ENCODE data around the gene CLDN9. TPM values are rescaled to one million over a fixed set of nuclear protein-coding genes. Genes with fewer than 3 reads are reported as not detected.

Gene CLDN9
- total and polyA plus RNA-seq, 9 of the 15 experiments (the other 6 are each of a cell fraction or from before 2014, with no cell fraction given): 0.12 to 0.44 (median 0.22) TPM; not detected in 4

DNA sequence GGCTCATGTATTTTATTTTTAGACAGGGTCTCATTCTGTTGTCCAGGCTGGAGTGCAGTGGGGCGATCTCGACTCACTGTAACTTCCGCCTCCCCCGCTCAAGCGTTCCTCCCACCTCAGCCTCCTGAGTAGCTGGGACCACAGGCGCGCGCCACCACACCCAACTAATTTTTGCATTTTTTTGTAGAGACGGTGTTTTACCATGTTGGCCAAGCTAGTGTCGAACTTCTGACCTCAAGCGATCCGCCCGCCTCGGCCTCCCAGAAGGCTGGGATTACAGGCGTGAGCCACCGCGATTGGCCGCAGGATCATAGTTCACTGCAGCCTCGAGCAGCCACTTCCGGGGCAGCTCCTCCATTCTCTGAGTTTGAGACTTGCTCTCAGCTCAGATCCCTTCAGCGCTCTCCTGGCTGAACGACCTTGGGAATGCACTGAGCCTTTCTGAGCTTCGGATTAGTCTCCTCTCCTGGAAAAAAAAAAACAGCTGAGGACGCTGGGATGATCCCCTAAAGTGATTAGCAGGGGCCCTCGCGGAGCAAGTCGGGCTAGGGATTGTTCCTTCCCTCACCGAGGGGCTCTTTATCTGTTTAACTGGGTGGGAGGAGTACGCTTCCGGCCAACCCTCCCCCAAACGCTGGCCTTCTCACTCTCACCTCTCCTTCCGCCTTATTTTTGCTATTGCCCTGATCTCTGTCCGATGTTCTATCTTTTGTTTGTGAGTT is 31.4 kb upstream of the CLDN9 start (continued):
- TF ChIP-seq ZBTB7A (IDR thresholded peaks at IDR 0.05; ENCODE audit: borderline replicate concordance, control insufficient read depth, low read depth, low read length): peak; percentile 68
- peak; percentile 7 for TF ChIP-seq SP1 (CRISPR knock-in tag; IDR thresholded peaks at IDR 0.05)
- no peak for TF ChIP-seq KLF6 (CRISPR knock-in tag; IDR thresholded peaks at IDR 0.05; ENCODE audit: borderline replicate concordance)
- TF ChIP-seq MAFF (IDR thresholded peaks at IDR 0.05; ENCODE audit: low read length): no peak
- TF ChIP-seq MCM7 (IDR thresholded peaks at IDR 0.05): no peak
- TF ChIP-seq CBX3 (IDR thresholded peaks at IDR 0.05; ENCODE audit: borderline replicate concordance in 1 of 2, low read length in 2 of 2): peak in 1 of 2 experiments; percentile 73; a peak in 1 of 3 replicates
- no peak for TF ChIP-seq YBX1 (IDR thresholded peaks at IDR 0.05)
- TF ChIP-seq HEY1 (CRISPR knock-in tag; IDR thresholded peaks at IDR 0.05; ENCODE audit: borderline replicate concordance): no peak
- TF ChIP-seq, protein P1, sequence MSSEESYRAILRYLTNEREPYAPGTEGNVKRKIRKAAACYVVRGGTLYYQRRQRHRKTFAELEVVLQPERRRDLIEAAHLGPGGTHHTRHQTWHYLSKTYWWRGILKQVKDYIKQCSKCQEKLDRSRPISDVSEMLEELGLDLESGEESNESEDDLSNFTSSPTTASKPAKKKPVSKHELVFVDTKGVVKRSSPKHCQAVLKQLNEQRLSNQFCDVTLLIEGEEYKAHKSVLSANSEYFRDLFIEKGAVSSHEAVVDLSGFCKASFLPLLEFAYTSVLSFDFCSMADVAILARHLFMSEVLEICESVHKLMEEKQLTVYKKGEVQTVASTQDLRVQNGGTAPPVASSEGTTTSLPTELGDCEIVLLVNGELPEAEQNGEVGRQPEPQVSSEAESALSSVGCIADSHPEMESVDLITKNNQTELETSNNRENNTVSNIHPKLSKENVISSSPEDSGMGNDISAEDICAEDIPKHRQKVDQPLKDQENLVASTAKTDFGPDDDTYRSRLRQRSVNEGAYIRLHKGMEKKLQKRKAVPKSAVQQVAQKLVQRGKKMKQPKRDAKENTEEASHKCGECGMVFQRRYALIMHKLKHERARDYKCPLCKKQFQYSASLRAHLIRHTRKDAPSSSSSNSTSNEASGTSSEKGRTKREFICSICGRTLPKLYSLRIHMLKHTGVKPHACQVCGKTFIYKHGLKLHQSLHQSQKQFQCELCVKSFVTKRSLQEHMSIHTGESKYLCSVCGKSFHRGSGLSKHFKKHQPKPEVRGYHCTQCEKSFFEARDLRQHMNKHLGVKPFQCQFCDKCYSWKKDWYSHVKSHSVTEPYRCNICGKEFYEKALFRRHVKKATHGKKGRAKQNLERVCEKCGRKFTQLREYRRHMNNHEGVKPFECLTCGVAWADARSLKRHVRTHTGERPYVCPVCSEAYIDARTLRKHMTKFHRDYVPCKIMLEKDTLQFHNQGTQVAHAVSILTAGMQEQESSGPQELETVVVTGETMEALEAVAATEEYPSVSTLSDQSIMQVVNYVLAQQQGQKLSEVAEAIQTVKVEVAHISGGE (CRISPR knock-in tag; IDR thresholded peaks at IDR 0.05): peak in 1 of 3 experiments; percentile 30; a peak in 2 of 6 replicates
- no peak for TF ChIP-seq JUN (IDR thresholded peaks at IDR 0.05; ENCODE audit: borderline replicate concordance, low read depth, low read length)
- TF ChIP-seq JUN (CRISPR knock-in tag; IDR thresholded peaks at IDR 0.05; ENCODE audit: borderline replicate concordance): peak; percentile 50; the same call in 1 of the 2 replicates
- TF ChIP-seq ZFP36 (IDR thresholded peaks at IDR 0.05; ENCODE audit: low read depth, low read length, partially characterized antibody): peak; percentile 55
- TF ChIP-seq ZNF311 (CRISPR knock-in tag; IDR thresholded peaks at IDR 0.05): no peak
- TF ChIP-seq, protein P2, sequence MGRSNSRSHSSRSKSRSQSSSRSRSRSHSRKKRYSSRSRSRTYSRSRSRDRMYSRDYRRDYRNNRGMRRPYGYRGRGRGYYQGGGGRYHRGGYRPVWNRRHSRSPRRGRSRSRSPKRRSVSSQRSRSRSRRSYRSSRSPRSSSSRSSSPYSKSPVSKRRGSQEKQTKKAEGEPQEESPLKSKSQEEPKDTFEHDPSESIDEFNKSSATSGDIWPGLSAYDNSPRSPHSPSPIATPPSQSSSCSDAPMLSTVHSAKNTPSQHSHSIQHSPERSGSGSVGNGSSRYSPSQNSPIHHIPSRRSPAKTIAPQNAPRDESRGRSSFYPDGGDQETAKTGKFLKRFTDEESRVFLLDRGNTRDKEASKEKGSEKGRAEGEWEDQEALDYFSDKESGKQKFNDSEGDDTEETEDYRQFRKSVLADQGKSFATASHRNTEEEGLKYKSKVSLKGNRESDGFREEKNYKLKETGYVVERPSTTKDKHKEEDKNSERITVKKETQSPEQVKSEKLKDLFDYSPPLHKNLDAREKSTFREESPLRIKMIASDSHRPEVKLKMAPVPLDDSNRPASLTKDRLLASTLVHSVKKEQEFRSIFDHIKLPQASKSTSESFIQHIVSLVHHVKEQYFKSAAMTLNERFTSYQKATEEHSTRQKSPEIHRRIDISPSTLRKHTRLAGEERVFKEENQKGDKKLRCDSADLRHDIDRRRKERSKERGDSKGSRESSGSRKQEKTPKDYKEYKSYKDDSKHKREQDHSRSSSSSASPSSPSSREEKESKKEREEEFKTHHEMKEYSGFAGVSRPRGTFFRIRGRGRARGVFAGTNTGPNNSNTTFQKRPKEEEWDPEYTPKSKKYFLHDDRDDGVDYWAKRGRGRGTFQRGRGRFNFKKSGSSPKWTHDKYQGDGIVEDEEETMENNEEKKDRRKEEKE (IDR thresholded peaks at IDR 0.05; ENCODE audit: borderline replicate concordance in 1 of 2, control insufficient read depth in 1 of 2, low read depth in 2 of 2, low read length in 1 of 2): no peak
- TF ChIP-seq, protein P3, sequence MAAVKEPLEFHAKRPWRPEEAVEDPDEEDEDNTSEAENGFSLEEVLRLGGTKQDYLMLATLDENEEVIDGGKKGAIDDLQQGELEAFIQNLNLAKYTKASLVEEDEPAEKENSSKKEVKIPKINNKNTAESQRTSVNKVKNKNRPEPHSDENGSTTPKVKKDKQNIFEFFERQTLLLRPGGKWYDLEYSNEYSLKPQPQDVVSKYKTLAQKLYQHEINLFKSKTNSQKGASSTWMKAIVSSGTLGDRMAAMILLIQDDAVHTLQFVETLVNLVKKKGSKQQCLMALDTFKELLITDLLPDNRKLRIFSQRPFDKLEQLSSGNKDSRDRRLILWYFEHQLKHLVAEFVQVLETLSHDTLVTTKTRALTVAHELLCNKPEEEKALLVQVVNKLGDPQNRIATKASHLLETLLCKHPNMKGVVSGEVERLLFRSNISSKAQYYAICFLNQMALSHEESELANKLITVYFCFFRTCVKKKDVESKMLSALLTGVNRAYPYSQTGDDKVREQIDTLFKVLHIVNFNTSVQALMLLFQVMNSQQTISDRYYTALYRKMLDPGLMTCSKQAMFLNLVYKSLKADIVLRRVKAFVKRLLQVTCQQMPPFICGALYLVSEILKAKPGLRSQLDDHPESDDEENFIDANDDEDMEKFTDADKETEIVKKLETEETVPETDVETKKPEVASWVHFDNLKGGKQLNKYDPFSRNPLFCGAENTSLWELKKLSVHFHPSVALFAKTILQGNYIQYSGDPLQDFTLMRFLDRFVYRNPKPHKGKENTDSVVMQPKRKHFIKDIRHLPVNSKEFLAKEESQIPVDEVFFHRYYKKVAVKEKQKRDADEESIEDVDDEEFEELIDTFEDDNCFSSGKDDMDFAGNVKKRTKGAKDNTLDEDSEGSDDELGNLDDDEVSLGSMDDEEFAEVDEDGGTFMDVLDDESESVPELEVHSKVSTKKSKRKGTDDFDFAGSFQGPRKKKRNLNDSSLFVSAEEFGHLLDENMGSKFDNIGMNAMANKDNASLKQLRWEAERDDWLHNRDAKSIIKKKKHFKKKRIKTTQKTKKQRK (IDR thresholded peaks at IDR 0.05; ENCODE audit: borderline replicate concordance, low read depth, low read length): no peak
- TF ChIP-seq LEF1 (IDR thresholded peaks at IDR 0.05): peak; percentile 87
- no peak for TF ChIP-seq SMARCB1 (IDR thresholded peaks at IDR 0.05; ENCODE audit: insufficient read length, low read depth)
